Germinal center (tissue), 1 donor: Measurements from ENCODE around the gene GARNL3.
A peak's percentile ranks its signal among the peaks of the same experiment; 100 is the strongest.

Experiments used
- DNase-seq: peaks from one replicate; pipeline ENCODE4 v3.0.0; 2012; ENCODE audit warnings: mixed read lengths, low spot score

GARNL3 gene

DNA sequence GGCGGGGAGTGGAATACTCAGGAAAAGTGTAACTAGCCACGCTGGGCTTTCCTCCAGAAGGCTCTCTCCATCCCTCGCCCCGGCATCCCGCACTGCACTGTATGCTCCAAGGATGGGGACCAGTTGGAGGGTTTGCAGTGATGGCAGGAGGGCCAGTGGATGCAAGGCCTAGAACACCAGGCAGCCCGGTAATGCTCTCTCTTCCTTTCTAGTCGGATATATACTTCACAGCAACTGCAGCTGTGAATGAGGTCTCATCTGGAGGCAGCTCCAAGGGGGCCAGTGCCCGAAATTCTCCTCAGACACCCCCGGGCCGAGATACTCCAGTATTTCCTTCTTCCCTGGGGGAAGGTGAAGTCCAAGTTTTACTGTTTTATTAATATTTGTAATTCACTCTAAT lies 122.4 kb downstream of the GARNL3 start:
- no peak for DNase-seq

GRCh38 chr9:127388037-127388855 lies 123.7 kb downstream of the GARNL3 start:
- no peak for DNase-seq

GRCh38 chr9:127388856-127389238 lies 124.3 kb downstream of the GARNL3 start:
- DNase-seq: no peak

DNA sequence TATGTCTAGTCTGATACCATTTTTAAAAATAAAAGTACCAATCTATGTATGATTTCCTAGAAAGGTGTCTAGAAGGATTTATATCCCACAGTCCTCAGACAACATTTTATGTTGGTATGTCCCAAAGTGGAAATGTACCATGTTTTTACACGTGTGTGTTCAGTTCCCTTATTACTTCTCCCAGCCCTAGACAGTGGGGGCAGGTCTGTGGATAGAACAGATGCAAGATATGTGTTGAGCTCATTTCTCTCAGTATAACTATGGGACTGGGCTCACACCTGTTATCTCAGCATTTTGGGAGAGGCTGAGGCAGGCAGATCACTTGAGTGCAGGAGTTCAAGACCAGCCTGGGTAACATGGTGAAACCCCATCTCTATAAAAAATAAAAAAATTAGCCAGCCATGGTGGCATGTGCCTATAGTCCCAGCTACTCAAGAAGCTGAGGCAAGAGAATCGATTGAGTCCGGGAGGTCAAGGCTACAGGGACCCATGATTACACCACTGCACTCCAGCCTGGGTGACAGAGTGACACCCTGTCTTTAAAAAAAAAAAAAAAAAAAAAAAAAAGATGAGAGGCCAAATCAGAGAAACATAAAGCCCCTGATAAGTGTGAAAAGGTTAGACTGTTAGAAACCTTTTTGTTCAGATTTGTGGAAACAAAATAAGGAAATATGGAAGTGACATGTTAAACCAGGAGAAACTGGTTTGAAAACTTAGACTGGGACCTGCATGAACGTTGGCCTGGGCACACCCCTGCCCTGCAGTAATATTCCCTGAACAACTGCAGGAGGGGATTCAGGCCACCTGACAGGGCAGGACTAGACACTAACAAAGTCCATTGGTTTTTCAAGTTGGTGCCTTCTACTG lies 125.0 kb downstream of the GARNL3 start:
- no peak for DNase-seq

- DNase-seq: no peak
These were observed 125.6 kb downstream of the GARNL3 start for GRCh38 chr9:127390248-127390545.

DNA sequence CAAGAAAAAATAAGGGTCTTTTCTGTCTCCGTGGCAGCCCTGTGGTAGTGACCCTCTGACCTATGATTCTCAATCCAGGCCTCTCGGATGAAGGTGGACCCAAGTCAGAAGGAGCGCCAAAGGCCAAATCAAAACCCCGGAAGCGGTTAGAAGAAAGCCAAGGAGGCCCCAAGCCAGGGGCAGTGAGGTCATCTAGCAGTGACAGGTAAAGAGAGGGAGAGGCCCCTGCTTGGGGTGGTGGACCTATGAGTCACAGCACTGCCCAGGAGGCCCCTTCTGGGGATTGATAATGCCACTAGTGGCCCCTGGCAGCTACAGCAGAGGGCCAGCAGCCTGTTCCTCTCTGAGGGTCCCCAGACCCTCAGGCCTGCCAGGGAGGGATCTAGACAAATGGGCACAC lies 126.0 kb downstream of the GARNL3 start:
- DNase-seq: no peak

GRCh38 chr9:127392166-127392565 lies 127.6 kb downstream of the GARNL3 start:
- no peak for DNase-seq

DNA sequence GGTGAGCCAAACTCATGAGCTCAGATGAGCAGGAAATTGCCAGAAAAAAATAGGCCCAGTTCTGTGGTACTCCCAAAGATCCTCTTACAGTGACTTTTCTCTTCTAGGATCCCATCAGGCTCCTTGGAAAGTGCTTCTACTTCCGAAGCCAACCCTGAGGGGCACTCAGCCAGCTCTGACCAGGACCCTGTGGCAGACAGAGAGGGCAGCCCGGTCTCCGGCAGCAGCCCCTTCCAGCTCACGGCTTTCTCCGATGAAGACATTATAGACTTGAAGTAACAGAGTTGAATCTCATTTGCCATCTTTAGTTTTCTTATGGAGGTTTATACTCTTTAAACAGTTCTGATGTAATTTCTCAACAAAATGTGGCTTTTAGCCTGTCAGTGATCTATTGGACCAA lies 128.4 kb downstream of the GARNL3 start:
- DNase-seq: no peak

DNA sequence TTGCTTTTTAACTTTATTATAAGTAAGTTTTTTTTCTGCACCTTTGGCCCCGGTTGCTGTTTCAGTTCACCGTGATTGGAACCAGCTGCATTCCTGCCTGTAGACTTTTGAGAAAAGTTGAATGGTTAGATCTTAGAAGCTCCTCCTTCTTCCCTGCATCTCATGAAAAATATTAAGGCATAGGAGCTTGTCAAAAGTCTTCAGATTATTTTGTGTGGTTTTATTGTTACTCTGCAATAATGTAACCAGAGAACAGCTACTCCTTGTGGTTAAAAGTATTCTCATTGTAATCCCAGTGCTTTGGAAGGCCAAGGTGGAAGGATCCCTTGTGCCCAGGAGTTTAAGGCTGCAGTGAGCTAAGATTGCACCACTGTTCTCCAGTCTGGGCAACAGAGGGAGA lies 129.1 kb downstream of the GARNL3 start:
- DNase-seq: no peak

DNA sequence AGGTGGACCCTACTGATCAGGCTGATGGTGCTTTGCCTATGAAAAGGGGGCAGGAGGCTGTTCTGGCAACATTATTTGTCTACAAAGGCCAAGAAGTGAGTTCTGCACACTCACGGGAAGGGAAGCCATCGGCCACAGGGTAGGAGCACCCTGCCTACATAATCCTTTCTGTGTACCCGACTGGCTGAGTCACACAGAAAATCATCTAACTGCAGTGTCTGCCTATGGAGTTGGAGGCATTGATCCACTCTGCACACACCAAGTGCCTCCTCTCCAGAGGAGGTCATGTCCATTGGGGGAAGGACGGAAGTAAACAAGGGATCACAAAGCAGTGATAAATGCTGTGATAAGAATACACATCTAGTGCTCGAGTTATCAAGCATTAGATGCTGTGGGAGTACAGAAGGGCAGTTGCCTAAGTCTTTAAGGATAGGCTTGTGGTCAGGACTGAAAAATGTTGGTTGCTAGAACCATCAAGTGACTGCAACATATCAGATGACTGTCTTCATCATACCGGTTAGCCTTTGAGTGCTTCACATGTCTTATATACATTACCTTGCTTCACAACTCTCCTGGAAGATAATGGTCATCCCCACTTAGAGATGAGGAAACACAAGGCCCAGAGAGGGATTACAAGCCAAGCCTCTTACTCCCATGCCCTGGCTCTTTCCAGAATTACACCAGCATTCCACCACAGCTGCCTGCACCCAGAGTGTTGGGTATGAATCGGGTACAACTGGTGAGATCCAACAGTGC lies 131.1 kb downstream of the GARNL3 start:
- DNase-seq: no peak

GRCh38 chr9:127396253-127396807 lies 131.8 kb downstream of the GARNL3 start:
- no peak for DNase-seq

GRCh38 chr9:127396808-127397645 lies 132.5 kb downstream of the GARNL3 start, which contains the start of gene SLC2A8:
SLC2A8 (plus strand) TSS chr9:127397169; CDS start chr9:127397231, 62 bp downstream.
- peak; percentile 97 for DNase-seq

DNA sequence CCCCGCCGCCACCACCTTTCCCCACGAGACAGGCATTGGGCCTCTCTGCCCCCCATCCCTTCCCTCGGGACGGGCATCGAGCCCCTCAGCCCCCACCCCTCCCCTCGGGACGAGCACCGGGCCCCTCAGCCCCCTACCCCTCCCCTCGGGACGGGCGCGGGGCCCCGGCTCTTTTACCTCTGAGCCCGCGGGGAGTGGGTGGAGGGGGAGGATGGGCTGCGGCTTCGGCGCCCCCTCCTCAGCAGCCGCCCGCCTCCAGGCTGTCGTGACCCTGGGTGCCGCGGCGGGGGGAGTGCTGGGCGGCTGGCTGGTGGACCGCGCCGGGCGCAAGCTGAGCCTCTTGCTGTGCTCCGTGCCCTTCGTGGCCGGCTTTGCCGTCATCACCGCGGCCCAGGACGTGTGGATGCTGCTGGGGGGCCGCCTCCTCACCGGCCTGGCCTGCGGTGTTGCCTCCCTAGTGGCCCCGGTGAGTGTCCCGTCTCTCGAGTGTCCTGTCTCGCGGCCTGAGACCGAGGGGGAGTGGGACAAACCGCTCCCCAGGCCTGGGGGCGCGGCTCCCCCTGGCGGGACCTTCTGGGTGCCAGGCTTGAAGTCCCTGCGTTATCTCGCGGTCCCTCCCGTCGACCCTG lies 133.2 kb downstream of the GARNL3 start:
- peak; percentile 33 for DNase-seq

GRCh38 chr9:127398275-127398647 lies 133.7 kb downstream of the GARNL3 start:
- DNase-seq: no peak

DNA sequence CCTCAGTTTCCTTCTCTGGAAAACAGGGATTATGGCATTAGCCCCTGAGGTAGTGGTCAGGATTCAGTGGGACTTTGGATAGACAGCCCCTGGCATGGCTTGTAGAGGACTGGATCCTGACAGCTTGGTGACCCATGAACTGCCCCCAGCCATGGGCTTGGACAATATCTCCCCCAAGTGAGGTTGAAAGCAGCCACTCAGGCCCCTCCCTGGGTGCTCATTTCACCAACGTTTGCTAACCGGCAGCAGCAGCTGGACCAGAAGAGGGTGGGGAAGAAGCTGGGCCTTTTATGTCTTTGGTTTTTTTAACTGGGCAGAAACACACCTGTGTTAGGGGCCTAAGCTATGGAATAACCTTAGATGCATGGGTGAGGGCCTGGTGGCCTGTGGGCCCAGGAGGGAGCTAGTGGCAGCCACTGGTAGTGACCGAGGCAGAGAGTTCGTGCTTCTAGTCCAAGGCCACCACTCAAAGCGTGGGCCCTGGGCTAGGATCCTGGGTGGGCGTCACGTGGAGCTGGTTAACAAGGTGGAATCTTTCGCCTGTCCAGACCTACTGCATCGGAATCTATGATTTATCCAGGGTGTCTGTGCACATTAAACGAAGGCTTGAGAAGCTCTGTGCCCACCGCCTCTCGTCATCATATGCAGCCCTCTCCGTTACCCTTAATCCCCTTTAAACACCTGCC lies 134.3 kb downstream of the GARNL3 start:
- DNase-seq: no peak

DNA sequence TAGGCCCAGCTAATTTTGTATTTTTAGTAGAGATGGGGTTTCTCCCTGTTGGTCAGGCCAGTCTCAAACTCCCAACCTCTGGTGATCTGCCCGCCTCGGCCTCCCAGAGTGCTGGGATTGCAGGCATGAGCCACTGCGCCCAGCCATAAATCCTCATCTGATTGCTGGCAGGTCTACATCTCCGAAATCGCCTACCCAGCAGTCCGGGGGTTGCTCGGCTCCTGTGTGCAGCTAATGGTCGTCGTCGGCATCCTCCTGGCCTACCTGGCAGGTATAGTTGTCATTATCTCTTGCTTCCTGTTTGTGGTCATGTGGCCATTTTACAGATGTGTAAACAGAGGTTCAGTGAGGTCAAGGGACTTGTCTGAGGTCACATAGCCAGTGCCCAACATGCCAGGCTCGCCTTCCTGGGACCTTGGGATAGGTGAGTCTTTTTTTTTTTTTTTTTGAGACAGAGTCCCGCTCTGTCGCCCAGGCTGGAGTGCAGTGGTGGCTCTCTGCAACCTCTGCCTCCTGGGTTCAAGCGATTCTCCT lies 135.2 kb downstream of the GARNL3 start:
- no peak for DNase-seq

DNA sequence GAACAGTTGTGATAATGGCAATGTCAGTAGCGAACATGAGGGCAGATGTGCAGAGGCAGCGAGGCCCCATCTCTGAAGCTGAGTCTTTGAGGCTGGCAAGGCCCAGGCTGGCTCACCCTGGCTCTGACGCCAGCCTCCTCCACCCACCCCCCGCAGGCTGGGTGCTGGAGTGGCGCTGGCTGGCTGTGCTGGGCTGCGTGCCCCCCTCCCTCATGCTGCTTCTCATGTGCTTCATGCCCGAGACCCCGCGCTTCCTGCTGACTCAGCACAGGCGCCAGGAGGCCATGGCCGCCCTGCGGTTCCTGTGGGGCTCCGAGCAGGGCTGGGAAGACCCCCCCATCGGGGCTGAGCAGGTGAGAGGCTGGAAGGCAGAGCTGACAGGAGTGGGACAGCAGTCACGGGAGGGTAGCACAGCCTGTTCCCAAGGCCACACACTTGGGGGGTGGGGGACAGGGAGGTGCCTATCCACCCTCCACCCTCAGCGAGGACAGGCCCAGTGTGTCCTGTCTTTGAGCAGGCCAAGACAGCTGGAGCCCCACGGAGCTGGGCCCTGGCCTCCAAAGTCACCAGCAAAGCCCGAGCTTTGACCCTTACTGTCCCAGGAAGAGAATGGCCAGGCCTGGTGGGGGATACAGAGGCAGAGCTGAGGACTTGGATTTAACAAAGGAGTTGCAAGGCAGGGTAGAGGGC lies 138.0 kb downstream of the GARNL3 start:
- DNase-seq: no peak

- no peak for DNase-seq
These were observed 139.1 kb downstream of the GARNL3 start for GRCh38 chr9:127403507-127404192.

DNA sequence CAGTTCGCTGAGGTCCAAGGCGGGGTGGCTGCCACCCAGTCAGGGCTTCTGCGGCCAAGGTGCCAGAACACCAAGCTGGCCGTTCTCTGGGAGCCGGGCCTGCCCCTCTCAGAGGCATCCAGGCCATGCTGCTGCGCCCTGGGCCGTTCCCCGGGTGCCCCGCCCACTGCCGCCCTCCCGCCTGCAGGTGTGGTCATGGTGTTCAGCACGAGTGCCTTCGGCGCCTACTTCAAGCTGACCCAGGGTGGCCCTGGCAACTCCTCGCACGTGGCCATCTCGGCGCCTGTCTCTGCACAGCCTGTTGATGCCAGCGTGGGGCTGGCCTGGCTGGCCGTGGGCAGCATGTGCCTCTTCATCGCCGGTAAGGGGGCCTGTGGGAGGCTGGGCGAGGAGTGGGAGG lies 140.1 kb downstream of the GARNL3 start:
- no peak for DNase-seq
